SJSA1 (cell line): Measurements from ENCODE around the gene CLCNKB. TPM values are rescaled to one million over a fixed set of nuclear protein-coding genes. Genes with fewer than 3 reads are reported as not detected.
A peak's percentile ranks its signal among the peaks of the same experiment; 100 is the strongest.

Source experiments
- DNase-seq, 2 experiments: peaks; one replicate each; pipeline ENCODE4 v3.0.0-alpha.2; 2015 to 2020; ENCODE audit warnings: low spot score in 2 of 2, low read depth in 1 of 2
- H3K27ac ChIP-seq: fragments of 250-450 bp; sonication (Bioruptor Pico); 2 replicates; pipeline ENCODE4 v1.5.1; 2020; ENCODE audit warnings: mild to moderate bottlenecking, moderate library complexity
- H3K27me3 ChIP-seq: fragments of 250-450 bp; sonication (Bioruptor Pico); replicated peaks from 2 replicates; pipeline ENCODE4 v1.5.1; 2020; ENCODE audit warnings: mild to moderate bottlenecking, moderate library complexity
- H3K36me3 ChIP-seq: fragments of 250-450 bp; sonication (Bioruptor Pico); 2 replicates; pipeline ENCODE4 v1.5.1; 2020; ENCODE audit warnings: mild to moderate bottlenecking
- H3K4me1 ChIP-seq: fragments of 250-450 bp; sonication (Bioruptor Pico); replicated peaks from 2 replicates; pipeline ENCODE4 v1.6.1; 2021; ENCODE audit warnings: mild to moderate bottlenecking
- H3K4me3 ChIP-seq: fragments of 250-450 bp; sonication (Bioruptor Pico); 2 replicates; pipeline ENCODE4 v1.5.1; 2020; ENCODE audit warnings: mild to moderate bottlenecking
- H3K9me3 ChIP-seq: fragments of 250-450 bp; sonication (Bioruptor Pico); replicated peaks from 2 replicates; pipeline ENCODE4 v1.5.1; 2020; ENCODE audit warnings: mild to moderate bottlenecking
- total RNA-seq: library from RNA; depleted of rRNA; stranded (reverse); fragments of >200 nt; shearing (Covaris generic); gene quantifications from 2 replicates; pipeline ENCODE4 v1.2.3, GENCODE V29; 2014; rRNA removed

Gene CLCNKB
- total RNA-seq, 1 experiment from 2014 or later: not detected

DNA sequence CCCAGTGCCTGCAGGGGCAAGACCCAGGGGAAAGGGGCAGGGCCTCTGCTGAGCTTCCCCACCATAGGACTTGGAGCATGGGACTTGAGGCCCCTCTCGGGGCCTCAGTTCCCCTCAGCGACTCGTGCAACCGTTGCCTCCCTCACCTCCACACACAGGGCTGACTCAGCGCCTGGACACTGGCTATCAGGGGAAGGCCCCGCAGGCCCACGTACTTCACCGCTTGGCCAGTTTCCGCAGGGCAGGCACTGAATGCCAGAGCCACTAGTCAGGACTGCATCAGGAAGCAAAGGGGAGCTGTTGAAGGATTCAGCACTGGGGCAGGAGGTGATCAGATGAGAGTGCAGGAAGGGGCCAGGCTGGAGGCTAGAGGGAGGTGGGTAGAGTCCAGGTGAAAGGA lies 45.4 kb downstream of the CLCNKB start:
- Histone ChIP-seq H3K9me3 (no peaks in the 10 kb centered on the region), H3K27me3 (no peaks in the 10 kb centered on the region), H3K36me3 (no peaks in the 10 kb centered on the region), H3K27ac (no peak overlapping the region), H3K4me3 (no peak overlapping the region), H3K4me1 (peaks cover 12% of the 10 kb centered on the region; the same call in 1 of the 2 replicates)
- peak; percentile 24 to 61 for DNase-seq

DNA sequence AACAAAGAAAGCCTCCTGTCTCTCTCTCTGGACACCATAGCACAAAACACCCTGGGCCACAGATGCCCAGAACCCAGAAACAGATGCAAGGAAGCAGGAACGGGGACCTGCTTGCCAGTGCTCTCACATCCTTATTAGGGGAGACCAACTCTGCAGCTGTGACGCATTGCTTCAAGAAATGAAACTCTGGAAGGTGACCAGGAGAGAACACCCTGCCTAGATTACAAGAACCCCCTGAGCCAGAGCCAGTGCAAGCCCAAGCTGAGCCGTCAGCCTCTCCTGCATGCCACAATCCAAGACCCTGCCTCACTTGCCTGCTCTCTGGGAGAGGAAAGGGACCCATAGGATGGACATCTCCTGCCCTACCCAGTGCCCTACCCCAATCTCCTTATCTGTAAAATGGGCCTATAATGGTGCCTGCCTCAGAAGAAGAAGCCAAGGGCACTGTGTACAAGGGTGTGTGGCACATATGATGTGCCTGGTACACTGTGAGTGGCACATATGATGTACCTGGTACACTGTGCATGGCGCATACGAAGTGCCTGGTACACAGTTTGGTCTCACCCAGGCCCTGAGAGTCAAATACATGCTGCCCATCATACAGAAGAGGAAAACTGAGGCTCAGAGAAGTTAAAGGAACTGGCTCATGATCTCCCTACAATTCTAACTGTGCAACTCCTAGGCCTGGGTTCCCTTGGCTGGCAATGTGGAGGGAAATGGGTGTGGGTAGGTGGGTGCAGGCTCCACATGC lies 46.7 kb downstream of the CLCNKB start:
- no peak for DNase-seq
- peaks cover 12% of the 10 kb centered on the region; the same call in 1 of the 2 replicates for H3K4me1 ChIP-seq
- no peaks in the 10 kb centered on the region for H3K36me3 ChIP-seq
- H3K9me3 ChIP-seq: no peaks in the 10 kb centered on the region
- no peak overlapping the region for H3K4me3 ChIP-seq
- H3K27me3 ChIP-seq: no peaks in the 10 kb centered on the region
- no peak overlapping the region for H3K27ac ChIP-seq

DNA sequence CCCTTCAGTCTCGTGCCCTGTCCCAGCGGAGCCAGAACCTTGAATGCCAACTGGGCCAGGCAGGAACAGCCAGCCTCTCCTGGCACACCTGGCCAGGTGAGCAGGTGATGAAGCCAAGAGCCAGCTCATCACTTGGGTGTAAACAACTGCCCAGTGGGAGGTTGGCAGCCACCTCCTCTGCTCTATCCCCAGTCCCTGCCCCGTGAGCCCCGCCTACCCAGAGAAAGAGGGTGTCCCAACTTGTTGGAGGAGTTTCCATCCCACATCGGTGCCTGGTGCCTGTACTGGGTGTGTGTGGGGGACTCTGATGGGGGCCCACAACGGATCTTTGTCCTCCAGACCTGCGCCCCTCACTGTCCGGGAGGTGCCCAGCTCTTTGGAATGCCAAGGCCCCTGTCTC lies 47.7 kb downstream of the CLCNKB start:
- no peaks in the 10 kb centered on the region for H3K9me3 ChIP-seq
- no peak overlapping the region for H3K27ac ChIP-seq
- peaks cover 12% of the 10 kb centered on the region; the same call in 1 of the 2 replicates for H3K4me1 ChIP-seq
- no peak overlapping the region for H3K4me3 ChIP-seq
- no peaks in the 10 kb centered on the region for H3K27me3 ChIP-seq
- H3K36me3 ChIP-seq: no peaks in the 10 kb centered on the region
- no peak for DNase-seq

DNA sequence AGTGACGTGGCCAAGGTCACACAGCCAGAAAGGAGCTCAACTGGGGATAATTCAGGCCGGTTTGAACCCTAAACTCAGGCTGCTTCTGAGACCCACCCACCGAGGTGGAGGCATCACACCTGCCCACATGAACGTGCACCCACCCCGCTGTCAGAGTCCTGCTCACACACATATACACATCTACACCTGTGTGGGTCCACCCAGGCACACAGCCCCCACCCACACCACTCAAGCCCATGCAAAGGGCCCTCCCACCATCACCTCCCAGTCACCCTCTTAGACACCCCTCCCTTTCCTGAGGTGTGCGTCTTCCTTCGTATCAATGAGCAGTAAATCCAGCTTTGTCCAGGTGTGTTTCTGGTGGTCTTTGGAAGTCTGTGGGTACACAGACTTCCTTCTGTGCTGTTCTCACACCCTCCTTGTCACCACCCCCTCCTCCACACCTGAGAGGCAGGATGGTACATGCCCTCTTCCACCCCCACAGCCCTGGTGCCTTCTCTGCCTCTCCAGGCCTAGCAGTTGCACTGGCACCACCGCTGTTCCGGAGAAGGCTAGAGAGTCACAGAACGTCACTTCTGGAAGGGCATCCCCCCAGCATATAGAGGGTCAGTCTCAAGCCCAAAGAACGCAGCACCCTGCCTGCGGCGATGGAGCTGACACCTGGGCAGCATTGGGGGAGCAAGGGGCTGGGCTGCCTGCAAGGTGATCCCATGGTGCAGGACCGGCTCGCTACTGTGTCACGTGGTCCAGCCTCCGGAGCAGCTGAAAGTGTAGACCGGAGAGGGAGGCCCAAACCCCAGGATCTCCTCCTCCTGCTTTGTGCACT lies 48.7 kb downstream of the CLCNKB start:
- Histone ChIP-seq H3K9me3 (no peaks in the 10 kb centered on the region), H3K27ac (no peak overlapping the region), H3K4me1 (peaks cover 12% of the 10 kb centered on the region; the same call in 1 of the 2 replicates), H3K36me3 (no peaks in the 10 kb centered on the region), H3K27me3 (no peaks in the 10 kb centered on the region), H3K4me3 (no peak overlapping the region)
- DNase-seq: no peak

DNA sequence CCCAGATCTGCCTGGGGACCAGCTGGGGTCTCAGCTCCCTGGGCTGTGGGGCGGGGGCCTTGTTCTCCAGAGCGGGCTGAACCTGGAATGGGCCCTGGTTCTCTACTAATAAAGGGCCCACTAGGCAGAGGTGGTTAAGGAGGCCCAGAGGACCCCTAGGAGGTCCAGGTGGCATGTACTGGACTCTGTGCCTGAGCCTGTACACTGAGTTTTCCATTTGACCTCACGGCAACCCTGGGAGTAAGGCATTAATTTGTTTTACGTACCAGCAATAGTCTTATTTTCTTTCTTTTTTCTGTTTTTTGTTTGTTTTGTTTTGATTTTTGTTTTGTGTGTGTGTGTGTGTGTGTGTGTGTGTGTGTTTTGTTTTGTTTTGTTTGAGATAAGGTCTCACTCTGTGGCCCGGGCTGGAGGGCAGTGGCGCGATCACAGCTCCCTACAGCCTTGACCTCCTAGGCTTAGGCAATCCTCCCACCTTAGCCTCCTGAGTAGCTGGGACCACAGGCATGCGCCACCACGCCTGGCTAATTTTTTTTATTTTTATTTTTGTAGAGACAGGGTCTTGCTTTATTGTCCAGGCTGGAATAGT lies 49.4 kb downstream of the CLCNKB start:
- no peak for DNase-seq
- H3K4me3 ChIP-seq: no peak overlapping the region
- H3K27me3 ChIP-seq: no peaks in the 10 kb centered on the region
- no peak overlapping the region for H3K27ac ChIP-seq
- H3K4me1 ChIP-seq: peaks cover 12% of the 10 kb centered on the region; the same call in 1 of the 2 replicates
- no peaks in the 10 kb centered on the region for H3K36me3 ChIP-seq
- no peaks in the 10 kb centered on the region for H3K9me3 ChIP-seq

DNA sequence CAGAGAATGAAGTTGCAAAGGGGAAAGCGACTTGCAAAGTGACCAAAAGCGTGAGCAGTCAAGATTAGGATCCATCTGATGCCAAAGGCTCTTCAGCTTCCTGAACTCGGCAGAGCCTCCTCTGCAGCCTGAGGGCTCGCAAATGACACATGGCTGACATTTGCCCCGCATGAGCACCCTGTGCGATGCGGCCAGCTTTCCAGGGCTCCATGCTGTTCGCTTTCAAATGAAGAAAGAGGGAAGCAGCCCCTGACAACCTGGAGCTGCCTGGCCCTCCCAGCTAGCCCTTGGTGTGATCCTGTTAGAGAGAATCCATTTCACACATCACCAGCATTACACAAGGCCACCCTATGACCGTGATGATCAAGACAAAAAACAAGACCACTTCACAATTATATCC lies 50.0 kb downstream of the CLCNKB start:
- no peak for DNase-seq
- no peak overlapping the region for H3K4me3 ChIP-seq
- no peaks in the 10 kb centered on the region for H3K9me3 ChIP-seq
- H3K36me3 ChIP-seq: no peaks in the 10 kb centered on the region
- H3K27ac ChIP-seq: no peak overlapping the region
- no peaks in the 10 kb centered on the region for H3K27me3 ChIP-seq
- peaks cover 8% of the 10 kb centered on the region; the same call in 1 of the 2 replicates for H3K4me1 ChIP-seq

DNA sequence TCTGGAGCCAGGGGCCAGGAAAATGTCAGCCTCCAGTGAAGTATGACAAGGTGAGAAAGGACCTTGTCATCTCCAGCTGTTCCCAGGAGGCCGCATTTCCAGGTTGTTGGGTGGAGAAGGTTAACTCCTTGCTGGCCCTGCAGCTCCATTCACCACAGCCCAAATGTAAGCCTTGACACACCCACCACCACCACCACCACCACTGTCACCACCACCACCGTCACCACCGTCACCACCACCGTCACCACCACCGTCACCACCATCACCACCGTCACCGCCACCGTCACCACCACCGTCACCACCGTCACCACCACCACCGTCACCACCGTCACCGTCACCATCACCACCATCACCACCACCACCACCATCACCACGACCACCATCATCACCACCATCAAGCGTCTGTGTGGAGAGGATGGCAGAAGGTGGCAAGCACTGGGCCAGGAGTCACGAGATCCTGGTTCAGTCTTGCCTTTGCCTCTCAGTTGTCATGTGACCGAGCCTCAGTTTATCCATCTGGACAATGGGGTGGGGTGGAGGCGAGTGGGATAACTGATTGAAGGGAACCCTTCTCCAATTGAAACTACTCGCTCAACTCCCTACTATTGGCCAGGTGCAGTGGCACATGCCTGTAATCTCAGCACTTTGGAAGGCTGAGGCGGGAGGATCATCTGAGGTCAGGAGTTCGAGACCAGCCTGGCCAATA lies 51.0 kb downstream of the CLCNKB start:
- no peaks in the 10 kb centered on the region for H3K27me3 ChIP-seq
- no peak overlapping the region for H3K4me3 ChIP-seq
- no peaks in the 10 kb centered on the region for H3K36me3 ChIP-seq
- no peaks in the 10 kb centered on the region for H3K4me1 ChIP-seq
- H3K27ac ChIP-seq: no peak overlapping the region
- DNase-seq: no peak
- H3K9me3 ChIP-seq: 0 out of 2 replicates have a peak, but pooled peaks cover 4% of the 10 kb centered on the region

DNA sequence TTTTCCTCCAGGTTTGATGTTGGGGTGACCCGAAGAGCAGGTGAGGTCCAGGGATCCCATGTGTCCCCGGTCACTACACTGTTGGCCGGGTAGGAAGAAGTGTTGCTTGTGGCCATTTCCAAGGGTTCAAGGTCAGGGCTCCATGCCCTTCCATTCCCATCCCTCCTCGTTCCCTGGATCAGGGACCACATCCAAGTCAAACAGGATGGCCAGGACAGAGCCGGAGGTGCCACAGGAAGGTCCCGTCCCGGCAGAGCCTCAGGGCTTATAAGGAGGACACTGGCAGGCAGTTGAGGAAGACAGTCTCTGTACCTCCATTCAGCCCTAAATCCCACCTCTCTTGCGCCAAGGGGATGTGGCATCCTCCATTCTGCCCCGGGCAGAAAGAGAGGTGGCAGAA lies 51.9 kb downstream of the CLCNKB start:
- no peaks in the 10 kb centered on the region for H3K4me1 ChIP-seq
- H3K27ac ChIP-seq: no peak overlapping the region
- 0 out of 2 replicates have a peak, but pooled peaks cover 4% of the 10 kb centered on the region for H3K9me3 ChIP-seq
- H3K4me3 ChIP-seq: no peak overlapping the region
- no peaks in the 10 kb centered on the region for H3K27me3 ChIP-seq
- no peaks in the 10 kb centered on the region for H3K36me3 ChIP-seq
- DNase-seq: no peak

DNA sequence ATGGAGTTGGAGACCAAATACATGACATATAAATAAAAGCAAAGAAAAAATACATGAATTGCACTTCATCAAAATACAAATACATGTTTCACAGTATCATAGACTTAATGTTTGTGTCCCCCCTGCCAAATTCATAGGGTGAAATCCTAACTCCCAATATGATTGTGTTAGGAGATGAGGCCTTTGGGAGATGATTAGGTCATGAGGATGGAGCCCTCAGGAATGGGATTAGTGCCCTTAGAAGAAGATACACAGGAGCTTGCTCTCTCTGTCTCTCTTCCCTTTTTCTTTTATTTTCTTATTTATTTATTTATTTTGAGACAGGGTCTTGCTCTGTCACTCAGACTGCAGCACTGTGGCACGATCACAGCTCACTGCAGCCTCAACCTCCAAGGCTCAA lies 55.8 kb downstream of the CLCNKB start:
- DNase-seq: no peak
- Histone ChIP-seq H3K36me3 (no peaks in the 10 kb centered on the region), H3K27ac (no peak overlapping the region), H3K4me1 (no peaks in the 10 kb centered on the region), H3K9me3 (peaks cover 12% of the 10 kb centered on the region; the same call in 1 of the 2 replicates), H3K4me3 (no peak overlapping the region), H3K27me3 (no peaks in the 10 kb centered on the region)

DNA sequence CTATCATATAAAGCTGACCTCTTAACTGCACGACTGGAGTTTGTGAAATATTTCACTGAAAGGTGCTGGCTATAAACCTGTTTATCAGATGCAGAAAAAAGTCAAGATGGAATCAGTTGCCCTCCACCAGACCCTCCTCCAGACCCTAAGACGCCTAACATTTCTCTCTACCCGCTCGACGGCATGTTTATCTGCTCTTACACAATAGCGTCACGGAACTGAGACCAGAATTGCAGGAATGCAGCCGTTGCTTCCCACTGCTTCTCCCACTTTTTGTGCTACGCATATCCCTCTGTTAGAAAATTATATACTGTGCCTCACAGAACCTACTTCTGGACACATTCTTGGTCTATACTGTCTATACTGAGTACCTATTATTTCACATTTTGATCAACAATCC lies 58.0 kb downstream of the CLCNKB start:
- no peak for DNase-seq
- Histone ChIP-seq H3K4me1 (no peaks in the 10 kb centered on the region), H3K9me3 (peaks cover 12% of the 10 kb centered on the region; the same call in 1 of the 2 replicates), H3K27ac (no peak overlapping the region), H3K36me3 (no peaks in the 10 kb centered on the region), H3K27me3 (no peaks in the 10 kb centered on the region), H3K4me3 (no peak overlapping the region)

Other genes starting within 250 kb of the CLCNKB start
- gene UQCRHL, start 236.1 kb upstream of the CLCNKB start, total RNA-seq: 2.1 and 4.6 TPM in 2 replicates
- 5.0 and 17.5 TPM in 2 replicates for gene SPEN, start 196.1 kb upstream of the CLCNKB start, total RNA-seq
- gene ZBTB17, start 67.7 kb upstream of the CLCNKB start, total RNA-seq: 26.6 and 33.6 TPM in 2 replicates
- gene SRARP, start 39.5 kb upstream of the CLCNKB start, total RNA-seq: not detected in 2 replicates
- gene HSPB7, start 25.7 kb upstream of the CLCNKB start, total RNA-seq: not detected in 2 replicates
- gene CLCNKA, start 21.7 kb upstream of the CLCNKB start, total RNA-seq: not detected in 2 replicates
- gene FAM131C, start 29.9 kb downstream of the CLCNKB start, total RNA-seq: 0.11 TPM in 1 of 2 replicates, not detected in the other
- gene EPHA2, start 112.3 kb downstream of the CLCNKB start, total RNA-seq: 44.0 and 51.0 TPM in 2 replicates
- 3.8 and 10.7 TPM in 2 replicates for gene ARHGEF19, start 168.9 kb downstream of the CLCNKB start, total RNA-seq
- gene CPLANE2, start 193.4 kb downstream of the CLCNKB start, total RNA-seq: 2.2 and 14.8 TPM in 2 replicates